T-cell (primary cell): ENCODE data around the gene GRIP1. TPM values are rescaled to one million over a fixed set of nuclear protein-coding genes. Genes with fewer than 3 reads are reported as not detected.

Source experiments
- ATAC-seq, 4 experiments: fragments of 200-7000 bp in 3 of 4; fragments of 150-1000 bp in 1 of 4; cut with Tn5 transposase; replicated peaks in 1 of 4; 1 replicate in 3 of 4; 2 replicates in 1 of 4; pipeline ENCODE4 v1.10.0; 2021; ENCODE audit warnings: moderate library complexity in 3 of 4, mild to moderate bottlenecking in 2 of 4, moderate number of reproducible peaks in 1 of 4
- CTCF ChIA-PET, 2 donors: fragments of 300-600 bp; sonication (Branson Sonifier 250); formaldehyde crosslinking; loops; one replicate each; lab custom pipeline; 2022; ENCODE audit warnings: antibody characterized with exemption in 2 of 2; lab: Charles Lee
- POLR2A ChIA-PET, 2 donors: fragments of 300-600 bp; sonication (Branson Sonifier 250); formaldehyde crosslinking; loops; one replicate each; lab custom pipeline; 2022; ENCODE audit warnings: antibody characterized with exemption in 2 of 2; lab: Charles Lee
- DNase-seq, 35 experiments: peaks; one replicate each; pipeline versions ENCODE4 v3.0.0 to v3.0.0-alpha.2; 2013 to 2023
- H3K27ac ChIP-seq: one replicate; pipeline ENCODE4 v1.5.1; 2013; ENCODE audit warnings: low read length
- H3K27me3 ChIP-seq, 2 experiments: replicated peaks in 1 of 2; 1 replicate in 1 of 2; 2 replicates in 1 of 2; pipeline versions ENCODE4 v1.6.1 to v1.7.0; 2013; ENCODE audit warnings: low read length in 1 of 2, mixed read lengths in 1 of 2; ENCODE audit not compliant: control insufficient read depth in 2 of 2, insufficient read depth in 2 of 2; ENCODE audit errors: extremely low read depth in 1 of 2
- H3K36me3 ChIP-seq, 2 donors: 1 replicate in 1 of 2; 2 replicates in 1 of 2; pipeline versions ENCODE4 v1.6.1 to v1.7.0; 2013; ENCODE audit warnings: low read length in 1 of 2; ENCODE audit not compliant: control insufficient read depth in 2 of 2, insufficient read depth in 1 of 2; ENCODE audit errors: extremely low read depth in 1 of 2
- H3K4me1 ChIP-seq, 2 experiments: 1 replicate in 1 of 2; 2 replicates in 1 of 2; pipeline versions ENCODE4 v1.6.1 to v1.7.0; 2013; ENCODE audit warnings: low read length in 2 of 2, mixed read lengths in 1 of 2; ENCODE audit not compliant: insufficient read depth in 2 of 2, control insufficient read depth in 1 of 2; ENCODE audit errors: extremely low read depth in 1 of 2
- H3K4me3 ChIP-seq, 2 donors: 1 replicate in 1 of 2; 2 replicates in 1 of 2; pipeline versions ENCODE4 v1.5.1 to v1.7.0; 2013; ENCODE audit warnings: mild to moderate bottlenecking in 2 of 2, low read length in 1 of 2, moderate library complexity in 1 of 2; ENCODE audit not compliant: control insufficient read depth in 1 of 2; ENCODE audit errors: extremely low read depth in 1 of 2
- H3K9me3 ChIP-seq: 2 replicates; pipeline ENCODE4 v1.7.0; 2013
- H3K27ac Mint-ChIP-seq, 2 donors: one replicate each; pipeline ENCODE4 v1.8.0; 2020 to 2021; ENCODE audit warnings: mild to moderate bottlenecking in 2 of 2, mixed read lengths in 2 of 2
- H3K27me3 Mint-ChIP-seq, 2 donors: one replicate each; pipeline ENCODE4 v1.8.0; 2021 to 2022; ENCODE audit warnings: mixed read lengths in 2 of 2
- H3K36me3 Mint-ChIP-seq: one replicate; pipeline ENCODE4 v1.8.0; 2021; ENCODE audit warnings: mixed read lengths
- H3K4me1 Mint-ChIP-seq, 3 donors: one replicate each; pipeline ENCODE4 v1.8.0; 2020 to 2022; ENCODE audit warnings: mixed read lengths in 3 of 3, mild to moderate bottlenecking in 1 of 3
- H3K4me3 Mint-ChIP-seq, 3 donors: one replicate each; pipeline ENCODE4 v1.8.0; 2020 to 2022; ENCODE audit warnings: mild to moderate bottlenecking in 3 of 3, mixed read lengths in 3 of 3, moderate library complexity in 3 of 3
- H3K9me3 Mint-ChIP-seq, 3 donors: one replicate each; pipeline ENCODE4 v1.8.0; 2020 to 2022; ENCODE audit warnings: mixed read lengths in 3 of 3
- WGBS: methylation state at CpG from one replicate; pipeline ENCODE4 v1.1.5; 2013; ENCODE audit warnings: missing lambda C conversion rate; ENCODE audit not compliant: insufficient coverage; 5-methylcytosine and 5-hydroxymethylcytosine counted together
- total RNA-seq, 35 experiments: library from RNA in 6 of 35; stranded (reverse) in 6 of 35; fragments of 120-200 nt in 1 of 35; gene quantifications; one replicate each; pipeline versions ENCODE4 v1.2.1 to v1.2.4 and lab custom pipeline; 2013 to 2026

GRIP1 gene
- total RNA-seq, 5 donors from 2014 or later (not counting 1 experiment from before 2014, with no cell fraction given): 3.0 to 7.3 (median 3.6) TPM

- Histone ChIP-seq H3K27me3 (peaks cover 0 to 6% of the 10 kb centered on the region in 2 experiments), H3K4me1 (no peaks in the 10 kb centered on the region), H3K4me3 (no peak overlapping the region), H3K36me3 (no peaks in the 10 kb centered on the region), H3K27ac (no peak overlapping the region), H3K9me3 (no peaks in the 10 kb centered on the region)
- WGBS: 100% methylated on average over 3 of the region's 5 CpGs
- CTCF ChIA-PET: interaction anchor here in 1 of 2 donors (0.7 kb wide), 1 partner anchor 10 kb away, joined by 3 read pairs; no protein-coding TSS in a partner anchor
- peaks cover 0 to 5% (median 0%) of the 10 kb centered on the region in 3 donors for H3K4me1 Mint-ChIP-seq
- POLR2A ChIA-PET: no interaction called here
- no peaks in the 10 kb centered on the region for H3K9me3 Mint-ChIP-seq
- no peak overlapping the region for H3K4me3 Mint-ChIP-seq
- no peaks in the 10 kb centered on the region for H3K36me3 Mint-ChIP-seq
- peaks cover 8 to 25% of the 10 kb centered on the region in 2 donors for H3K27me3 Mint-ChIP-seq
- no peak overlapping the region for H3K27ac Mint-ChIP-seq
- DNase-seq: no peak
- ATAC-seq: no peak
Measured at GRCh38 chr12:66663611-66664010, 15.3 kb downstream of the GRIP1 start.

GRCh38 chr12:66662729-66663128 lies 16.1 kb downstream of the GRIP1 start:
- Histone ChIP-seq H3K9me3 (no peaks in the 10 kb centered on the region), H3K4me3 (no peak overlapping the region), H3K36me3 (no peaks in the 10 kb centered on the region), H3K27ac (no peak overlapping the region), H3K27me3 (peaks cover 0 to 3% of the 10 kb centered on the region in 2 experiments), H3K4me1 (no peaks in the 10 kb centered on the region)
- H3K9me3 Mint-ChIP-seq: no peaks in the 10 kb centered on the region
- no CpG with 5 or more reads among the region's 1 CpG for WGBS
- CTCF ChIA-PET: no interaction called here
- no peak overlapping the region for H3K27ac Mint-ChIP-seq
- H3K4me1 Mint-ChIP-seq: peaks cover 0 to 5% (median 0%) of the 10 kb centered on the region in 3 donors
- no peak overlapping the region for H3K4me3 Mint-ChIP-seq
- peaks cover 2 to 17% of the 10 kb centered on the region in 2 donors for H3K27me3 Mint-ChIP-seq
- no peak for DNase-seq
- no peak for ATAC-seq
- no peaks in the 10 kb centered on the region for H3K36me3 Mint-ChIP-seq
- POLR2A ChIA-PET: no interaction called here

GRCh38 chr12:66662179-66662578 lies 16.7 kb downstream of the GRIP1 start:
- no peak overlapping the region for H3K27ac Mint-ChIP-seq
- CTCF ChIA-PET: no interaction called here
- H3K4me1 ChIP-seq: no peaks in the 10 kb centered on the region
- peaks cover 2 to 17% of the 10 kb centered on the region in 2 donors for H3K27me3 Mint-ChIP-seq
- no peaks in the 10 kb centered on the region for H3K9me3 ChIP-seq
- POLR2A ChIA-PET: no interaction called here
- ATAC-seq (no peak), DNase-seq (no peak)
- no peak overlapping the region for H3K4me3 ChIP-seq
- no peaks in the 10 kb centered on the region for H3K36me3 Mint-ChIP-seq
- H3K27ac ChIP-seq: no peak overlapping the region
- peaks cover 0 to 3% of the 10 kb centered on the region in 2 experiments for H3K27me3 ChIP-seq
- H3K36me3 ChIP-seq: no peaks in the 10 kb centered on the region
- no peak overlapping the region for H3K4me3 Mint-ChIP-seq
- peaks cover 0 to 5% (median 0%) of the 10 kb centered on the region in 3 donors for H3K4me1 Mint-ChIP-seq
- H3K9me3 Mint-ChIP-seq: no peaks in the 10 kb centered on the region

- Histone ChIP-seq H3K27me3 (peaks cover 0 to 3% of the 10 kb centered on the region in 2 experiments), H3K4me1 (no peaks in the 10 kb centered on the region), H3K36me3 (no peaks in the 10 kb centered on the region), H3K4me3 (no peak overlapping the region), H3K27ac (no peak overlapping the region), H3K9me3 (no peaks in the 10 kb centered on the region)
- no peaks in the 10 kb centered on the region for H3K36me3 Mint-ChIP-seq
- POLR2A ChIA-PET: interaction anchor here in 1 of 2 donors (0.6 kb wide), 1 partner anchor 34 kb away, joined by 3 read pairs; no protein-coding TSS in a partner anchor
- no CpG with 5 or more reads among the region's 2 CpGs for WGBS
- peaks cover 0 to 5% (median 0%) of the 10 kb centered on the region in 3 donors for H3K4me1 Mint-ChIP-seq
- no peak for ATAC-seq
- H3K9me3 Mint-ChIP-seq: no peaks in the 10 kb centered on the region
- peaks cover 2 to 17% of the 10 kb centered on the region in 2 donors for H3K27me3 Mint-ChIP-seq
- CTCF ChIA-PET: interaction anchor here in 1 of 2 donors (0.6 kb wide), 1 partner anchor 252 kb away, joined by 5 read pairs; no protein-coding TSS in a partner anchor
- no peak overlapping the region for H3K27ac Mint-ChIP-seq
- DNase-seq: no peak
- H3K4me3 Mint-ChIP-seq: no peak overlapping the region
Measured at GRCh38 chr12:66661357-66661756, 17.5 kb downstream of the GRIP1 start.

GRCh38 chr12:66653796-66654195 lies 25.1 kb downstream of the GRIP1 start:
- no peaks in the 10 kb centered on the region for H3K9me3 ChIP-seq
- H3K27ac ChIP-seq: no peak overlapping the region
- Mint-ChIP-seq H3K36me3 (no peaks in the 10 kb centered on the region), H3K4me1 (no peaks in the 10 kb centered on the region), H3K27me3 (peaks cover 0 to 1% of the 10 kb centered on the region in 2 donors), H3K4me3 (no peak overlapping the region), H3K9me3 (no peaks in the 10 kb centered on the region), H3K27ac (no peak overlapping the region)
- POLR2A ChIA-PET: no interaction called here
- no peak overlapping the region for H3K4me3 ChIP-seq
- no peaks in the 10 kb centered on the region for H3K4me1 ChIP-seq
- CTCF ChIA-PET: no interaction called here
- DNase-seq (no peak), ATAC-seq (no peak)
- WGBS: no CpG with 5 or more reads among the region's 1 CpG
- no peaks in the 10 kb centered on the region for H3K36me3 ChIP-seq
- H3K27me3 ChIP-seq: no peaks in the 10 kb centered on the region

GRCh38 chr12:66648033-66648735 lies 30.7 kb downstream of the GRIP1 start:
- no peak overlapping the region for H3K27ac ChIP-seq
- CTCF ChIA-PET: no interaction called here
- ATAC-seq: no peak
- H3K4me1 ChIP-seq: no peaks in the 10 kb centered on the region
- POLR2A ChIA-PET: no interaction called here
- no peak overlapping the region for H3K4me3 ChIP-seq
- Mint-ChIP-seq H3K27me3 (no peaks in the 10 kb centered on the region), H3K27ac (no peak overlapping the region), H3K9me3 (no peaks in the 10 kb centered on the region), H3K4me3 (no peak overlapping the region), H3K36me3 (no peaks in the 10 kb centered on the region), H3K4me1 (no peaks in the 10 kb centered on the region)
- WGBS: 93% methylated on average over 3 of the region's 10 CpGs
- H3K9me3 ChIP-seq: no peaks in the 10 kb centered on the region
- H3K36me3 ChIP-seq: no peaks in the 10 kb centered on the region
- peaks cover 0 to 3% of the 10 kb centered on the region in 2 experiments for H3K27me3 ChIP-seq
- no peak for DNase-seq
